ENCODE data around the gene MGAT4C.
A peak's percentile ranks its signal among the peaks of the same experiment; 100 is the strongest.

MGAT4C gene

DNA sequence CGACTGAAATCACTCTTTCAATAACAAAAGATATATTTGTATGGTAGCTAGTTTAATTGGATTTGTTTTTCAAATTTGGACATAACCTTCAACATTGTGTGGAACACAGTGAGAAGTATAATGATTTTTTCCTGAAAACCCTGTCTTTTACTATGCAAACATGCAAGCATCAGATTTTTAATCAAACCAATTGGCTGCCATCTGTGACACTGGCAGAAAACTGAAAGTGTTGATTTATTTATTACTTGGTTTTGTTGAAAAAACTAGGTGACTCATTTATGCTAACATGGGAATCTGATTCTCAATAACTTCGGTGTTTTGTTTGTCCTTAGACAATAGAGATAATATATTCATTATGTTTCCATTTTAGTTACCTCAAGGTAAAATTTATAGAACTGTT, 300.1 kb downstream of the MGAT4C start:
- no peak for DNase-seq

DNA sequence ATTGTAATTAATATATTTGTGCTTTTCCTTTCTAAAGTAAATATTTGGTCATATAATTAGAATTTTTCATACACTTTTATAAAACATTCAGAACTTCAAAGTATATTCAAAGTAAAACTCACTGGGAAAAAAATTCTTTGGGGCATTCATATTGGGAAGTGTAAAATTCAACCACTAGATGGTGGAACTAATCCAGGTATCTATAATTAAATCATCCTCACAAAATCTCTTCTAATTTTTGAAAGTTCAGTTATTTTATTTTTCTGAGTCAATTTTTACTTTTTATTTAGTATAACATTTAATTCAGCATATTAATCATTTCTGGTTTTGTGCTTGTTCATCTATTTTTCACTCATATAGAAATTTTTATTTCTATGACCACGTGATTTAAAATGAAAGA, 301.1 kb downstream of the MGAT4C start:
- DNase-seq, result no peak
- TF ChIP-seq, protein P1, sequence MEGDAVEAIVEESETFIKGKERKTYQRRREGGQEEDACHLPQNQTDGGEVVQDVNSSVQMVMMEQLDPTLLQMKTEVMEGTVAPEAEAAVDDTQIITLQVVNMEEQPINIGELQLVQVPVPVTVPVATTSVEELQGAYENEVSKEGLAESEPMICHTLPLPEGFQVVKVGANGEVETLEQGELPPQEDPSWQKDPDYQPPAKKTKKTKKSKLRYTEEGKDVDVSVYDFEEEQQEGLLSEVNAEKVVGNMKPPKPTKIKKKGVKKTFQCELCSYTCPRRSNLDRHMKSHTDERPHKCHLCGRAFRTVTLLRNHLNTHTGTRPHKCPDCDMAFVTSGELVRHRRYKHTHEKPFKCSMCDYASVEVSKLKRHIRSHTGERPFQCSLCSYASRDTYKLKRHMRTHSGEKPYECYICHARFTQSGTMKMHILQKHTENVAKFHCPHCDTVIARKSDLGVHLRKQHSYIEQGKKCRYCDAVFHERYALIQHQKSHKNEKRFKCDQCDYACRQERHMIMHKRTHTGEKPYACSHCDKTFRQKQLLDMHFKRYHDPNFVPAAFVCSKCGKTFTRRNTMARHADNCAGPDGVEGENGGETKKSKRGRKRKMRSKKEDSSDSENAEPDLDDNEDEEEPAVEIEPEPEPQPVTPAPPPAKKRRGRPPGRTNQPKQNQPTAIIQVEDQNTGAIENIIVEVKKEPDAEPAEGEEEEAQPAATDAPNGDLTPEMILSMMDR (IDR thresholded peaks at IDR 0.05; ENCODE audit: low read depth, low read length), result no peak; the same call in 1 of the 2 replicates

More for the DNA sequence above, 300.1 kb downstream of the MGAT4C start:
- H3K9me3 ChIP-seq, result no peaks in the 10 kb centered on the region
- H3K36me3 ChIP-seq, result no peaks in the 10 kb centered on the region
- TF ChIP-seq, protein P1 (IDR thresholded peaks at IDR 0.05; ENCODE audit: low read depth, low read length), result no peak
- no peaks in the 10 kb centered on the region for H3K4me1 ChIP-seq
- H3K4me3 ChIP-seq (ENCODE audit: low read depth, low read length), result no peak overlapping the region
- H3K27me3 ChIP-seq, result no peaks in the 10 kb centered on the region

DNA sequence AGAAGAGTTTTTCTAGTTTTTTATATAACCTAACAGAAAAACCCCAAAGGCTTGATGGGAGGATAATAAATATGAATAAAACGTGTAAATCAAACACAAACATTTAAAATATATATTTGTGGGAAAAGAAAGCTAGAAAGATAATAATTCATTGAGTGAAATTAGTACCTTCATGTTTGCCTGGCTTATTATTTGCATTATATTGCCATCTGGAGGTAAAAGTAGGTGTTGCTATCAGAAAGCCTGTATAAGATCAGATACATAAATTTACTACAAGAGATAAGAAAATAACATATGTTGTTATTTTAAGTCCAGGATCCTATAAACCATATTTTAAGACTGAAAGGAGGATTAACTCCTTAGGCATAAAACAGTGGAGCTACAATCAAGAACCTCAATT, 304.4 kb downstream of the MGAT4C start:
- no peak for DNase-seq
- Histone ChIP-seq H3K27me3 (no peaks in the 10 kb centered on the region), H3K9me3 (no peaks in the 10 kb centered on the region), H3K36me3 (no peaks in the 10 kb centered on the region), H3K4me3 (ENCODE audit: low read depth, low read length) (no peak overlapping the region), H3K4me1 (no peaks in the 10 kb centered on the region)
- TF ChIP-seq, protein P1 (IDR thresholded peaks at IDR 0.05; ENCODE audit: low read depth, low read length), result peak; percentile 45; the same call in 1 of the 2 replicates

More for the DNA sequence above, 301.1 kb downstream of the MGAT4C start:
- Histone ChIP-seq H3K9me3 (no peaks in the 10 kb centered on the region), H3K4me1 (no peaks in the 10 kb centered on the region), H3K36me3 (no peaks in the 10 kb centered on the region), H3K27me3 (no peaks in the 10 kb centered on the region), H3K4me3 (ENCODE audit: low read depth, low read length) (no peak overlapping the region)

DNA sequence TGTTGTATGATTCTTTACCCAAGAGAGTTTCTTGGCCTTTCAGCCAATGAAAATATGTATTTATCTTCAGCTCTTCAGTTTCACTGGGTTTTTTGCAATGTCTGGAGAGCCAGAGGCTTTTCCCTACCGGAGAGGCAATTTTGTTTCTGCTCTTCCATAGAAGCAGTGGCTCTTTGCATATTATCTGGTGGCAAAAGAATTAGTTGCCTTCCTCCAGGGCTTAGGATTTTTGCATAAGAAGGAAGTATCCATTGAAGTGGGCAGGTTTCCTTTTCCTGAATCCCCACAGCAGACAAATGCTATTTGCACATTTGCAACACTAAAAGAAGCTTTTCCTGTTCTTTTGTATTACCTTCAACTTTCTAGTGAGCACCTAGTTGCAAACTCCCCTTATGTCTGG, 306.9 kb downstream of the MGAT4C start:
- no peaks in the 10 kb centered on the region for H3K27me3 ChIP-seq
- H3K36me3 ChIP-seq, result no peaks in the 10 kb centered on the region
- H3K4me3 ChIP-seq (ENCODE audit: low read depth, low read length), result no peak overlapping the region
- no peaks in the 10 kb centered on the region for H3K4me1 ChIP-seq
- DNase-seq, result no peak
- no peaks in the 10 kb centered on the region for H3K9me3 ChIP-seq
- TF ChIP-seq, protein P1 (IDR thresholded peaks at IDR 0.05; ENCODE audit: low read depth, low read length), result no peak

DNA sequence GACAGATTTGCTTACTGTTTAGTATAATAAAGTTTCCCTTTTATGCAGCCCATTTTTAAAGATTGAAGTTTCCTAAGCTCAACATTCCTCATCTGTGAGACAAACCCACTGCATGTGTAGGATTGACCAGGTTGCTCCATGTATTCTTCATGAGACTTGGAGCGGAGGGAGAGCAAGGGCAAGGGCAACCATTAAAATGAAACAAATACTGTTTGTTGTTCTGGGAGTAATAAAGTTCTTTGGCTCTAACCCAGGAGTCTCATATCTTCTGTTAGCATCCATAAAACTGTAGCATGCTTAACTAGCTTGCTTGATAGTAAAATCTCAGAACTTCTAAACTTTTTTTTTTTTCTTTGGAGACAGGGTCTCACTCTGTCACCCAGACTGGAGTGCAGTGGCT, 307.9 kb downstream of the MGAT4C start:
- Histone ChIP-seq H3K4me1 (no peaks in the 10 kb centered on the region), H3K9me3 (no peaks in the 10 kb centered on the region), H3K4me3 (ENCODE audit: low read depth, low read length) (no peak overlapping the region), H3K36me3 (no peaks in the 10 kb centered on the region), H3K27me3 (no peaks in the 10 kb centered on the region)
- DNase-seq, result no peak
- TF ChIP-seq, protein P1 (IDR thresholded peaks at IDR 0.05; ENCODE audit: low read depth, low read length), result no peak

DNA sequence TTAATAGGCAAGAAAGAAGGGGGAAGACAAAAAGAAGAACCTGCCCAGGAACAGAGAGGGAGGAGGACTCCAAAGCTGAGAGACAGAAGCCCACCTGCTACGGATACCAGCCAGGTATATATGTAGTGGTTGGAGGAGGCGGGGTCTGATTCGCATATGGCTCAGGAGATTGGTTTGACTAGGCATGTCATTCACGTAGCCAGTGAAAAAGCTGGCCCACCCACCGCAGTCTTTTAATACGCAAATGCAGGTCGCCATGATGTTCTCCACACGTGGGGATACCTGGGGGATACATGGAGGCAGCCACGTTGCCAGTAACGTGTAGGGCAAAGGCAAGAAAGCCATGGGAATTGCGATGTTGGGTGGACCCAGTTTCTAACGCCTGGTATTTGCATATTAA, 308.9 kb downstream of the MGAT4C start:
- no peak for DNase-seq
- TF ChIP-seq, protein P1 (IDR thresholded peaks at IDR 0.05; ENCODE audit: low read depth, low read length), result no peak

More for the DNA sequence above, 308.9 kb downstream of the MGAT4C start:
- no peaks in the 10 kb centered on the region for H3K9me3 ChIP-seq
- H3K27me3 ChIP-seq, result no peaks in the 10 kb centered on the region
- H3K4me3 ChIP-seq (ENCODE audit: low read depth, low read length), result no peak overlapping the region
- H3K4me1 ChIP-seq, result no peaks in the 10 kb centered on the region
- H3K36me3 ChIP-seq, result no peaks in the 10 kb centered on the region
